NK-92 (cell line): ENCODE measurements around the gene PSMD4.
"Not testable (repeated sequence)": the region's sequence is repeated elsewhere in the genome, so short reads cannot be mapped to it uniquely, and the experiment has no call there.

Experiments
- DNase-seq: peaks from one replicate; lab custom pipeline; 2025; ENCODE audit not compliant: unreplicated experiment; lab: John Stamatoyannopoulos, UW

Gene PSMD4

DNA sequence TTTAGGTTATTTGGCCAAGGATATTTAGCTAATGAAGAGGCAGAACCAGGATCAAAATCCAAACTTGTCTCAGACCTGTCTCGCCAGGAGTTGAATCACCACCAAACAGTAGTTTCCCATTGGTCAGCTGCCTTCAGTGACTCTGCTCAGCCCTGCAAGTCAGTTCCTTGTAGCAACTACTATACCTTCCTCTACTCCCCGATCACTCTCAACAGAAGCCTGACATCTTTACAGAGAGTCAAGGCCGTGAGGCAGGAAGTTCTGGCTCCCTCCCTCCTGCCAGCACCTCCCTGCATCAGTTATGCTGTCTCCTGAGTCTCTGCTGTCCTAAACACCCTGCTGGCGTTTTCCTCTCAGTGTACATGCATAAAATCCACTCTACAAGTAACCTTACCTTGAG is 13.2 kb downstream of the PSMD4 start:
- DNase-seq: no peak

DNA sequence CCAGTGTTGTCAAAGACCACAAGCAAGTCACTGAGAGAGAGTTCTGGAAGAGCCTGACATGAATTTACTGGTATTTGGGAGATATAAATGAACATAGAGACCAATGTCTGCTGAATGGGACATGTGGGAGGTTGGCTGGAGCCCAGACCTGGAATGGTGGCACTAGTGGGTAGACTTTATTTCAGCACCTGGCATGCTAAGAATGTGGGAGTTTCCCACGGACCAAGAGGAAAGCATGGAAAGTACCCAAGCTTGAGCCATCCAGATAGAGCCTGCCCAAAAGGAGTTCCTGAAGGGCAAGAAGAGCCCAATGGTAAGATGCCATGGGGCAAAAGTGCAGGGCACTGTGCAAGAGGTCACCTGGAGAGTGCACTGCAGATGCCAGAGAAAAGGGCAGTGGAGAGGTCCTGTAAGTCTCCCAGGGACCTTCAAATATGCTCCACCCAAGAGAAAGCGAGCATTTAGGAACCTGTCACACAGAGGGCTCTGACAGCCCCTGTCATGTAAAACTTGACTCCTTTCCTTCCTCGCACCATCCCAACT is 19.5 kb downstream of the PSMD4 start:
- DNase-seq: no peak

DNA sequence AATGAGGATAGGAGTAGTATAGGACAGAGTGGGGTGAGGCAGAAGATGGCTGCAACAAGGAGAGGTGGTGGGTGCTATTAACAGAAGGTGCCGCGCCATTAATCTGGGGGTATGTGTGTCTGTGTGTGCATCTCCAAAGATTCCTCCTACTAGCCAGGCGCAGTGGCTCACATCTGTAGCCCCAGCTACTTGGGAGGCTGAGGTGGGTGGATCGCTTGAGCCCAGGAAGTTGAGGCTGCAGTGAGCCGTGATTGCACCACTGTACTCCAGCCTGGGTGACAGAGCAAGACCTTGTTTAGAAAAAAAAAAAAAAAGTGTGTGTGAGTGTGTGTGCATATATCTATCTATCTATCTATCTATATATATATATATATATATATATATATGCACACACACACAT is 20.8 kb downstream of the PSMD4 start:
- DNase-seq: not testable (repeated sequence)

DNA sequence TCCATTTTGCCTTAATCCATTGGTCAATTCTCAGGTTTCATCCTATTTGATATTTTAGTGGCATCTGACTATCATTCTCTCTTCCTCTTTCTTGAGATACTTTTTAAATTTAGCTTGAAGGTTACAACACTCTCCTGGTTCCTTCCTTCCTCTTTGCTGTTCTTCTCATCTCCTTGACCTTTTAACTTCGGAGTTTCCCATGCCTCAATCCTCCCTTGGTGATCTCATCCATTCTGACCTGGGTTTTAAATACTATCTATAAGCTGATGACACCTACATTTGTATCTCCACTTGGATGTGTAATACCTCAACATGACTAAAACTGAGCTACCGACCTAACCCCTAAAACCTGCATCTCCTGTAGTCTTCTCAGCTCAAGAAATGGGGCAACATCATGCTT is 22.7 kb downstream of the PSMD4 start:
- no peak for DNase-seq

DNA sequence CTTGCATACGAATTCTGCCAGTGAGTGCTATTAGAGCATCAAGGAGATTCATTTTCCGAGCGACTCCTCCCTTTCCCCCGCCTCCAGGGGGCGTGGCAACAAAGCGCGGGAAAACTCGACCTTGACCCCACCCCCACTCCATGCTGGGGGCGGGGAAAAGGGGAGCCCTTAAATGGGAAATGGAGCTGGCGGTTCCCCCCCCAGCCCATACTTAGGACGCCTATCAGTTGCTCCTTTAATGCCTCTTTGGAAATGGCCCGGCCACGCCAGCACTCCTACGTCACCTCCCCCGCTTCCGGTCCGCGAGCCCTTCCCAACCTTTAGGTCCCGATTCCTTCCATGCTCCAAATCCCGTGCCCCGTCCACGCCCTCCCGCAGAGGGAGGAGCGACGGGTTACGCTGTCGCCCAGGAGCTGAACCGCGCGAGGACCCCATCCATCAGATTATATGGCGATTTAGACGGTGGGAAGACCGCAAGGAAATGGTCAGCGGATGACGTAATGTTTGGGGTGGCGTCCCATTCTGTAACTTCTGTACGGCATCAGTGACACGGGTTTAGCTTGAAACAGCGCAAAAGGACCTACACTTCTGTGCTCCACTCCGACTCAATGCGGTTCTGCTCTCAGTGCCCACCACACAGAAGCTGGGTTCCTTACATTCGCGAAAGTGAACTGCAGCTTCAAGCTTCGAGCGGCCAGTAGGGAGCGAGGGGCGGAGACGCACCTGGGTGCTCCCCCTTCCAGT is 26.9 kb downstream of the PSMD4 start:
- DNase-seq: peak; percentile 46

DNA sequence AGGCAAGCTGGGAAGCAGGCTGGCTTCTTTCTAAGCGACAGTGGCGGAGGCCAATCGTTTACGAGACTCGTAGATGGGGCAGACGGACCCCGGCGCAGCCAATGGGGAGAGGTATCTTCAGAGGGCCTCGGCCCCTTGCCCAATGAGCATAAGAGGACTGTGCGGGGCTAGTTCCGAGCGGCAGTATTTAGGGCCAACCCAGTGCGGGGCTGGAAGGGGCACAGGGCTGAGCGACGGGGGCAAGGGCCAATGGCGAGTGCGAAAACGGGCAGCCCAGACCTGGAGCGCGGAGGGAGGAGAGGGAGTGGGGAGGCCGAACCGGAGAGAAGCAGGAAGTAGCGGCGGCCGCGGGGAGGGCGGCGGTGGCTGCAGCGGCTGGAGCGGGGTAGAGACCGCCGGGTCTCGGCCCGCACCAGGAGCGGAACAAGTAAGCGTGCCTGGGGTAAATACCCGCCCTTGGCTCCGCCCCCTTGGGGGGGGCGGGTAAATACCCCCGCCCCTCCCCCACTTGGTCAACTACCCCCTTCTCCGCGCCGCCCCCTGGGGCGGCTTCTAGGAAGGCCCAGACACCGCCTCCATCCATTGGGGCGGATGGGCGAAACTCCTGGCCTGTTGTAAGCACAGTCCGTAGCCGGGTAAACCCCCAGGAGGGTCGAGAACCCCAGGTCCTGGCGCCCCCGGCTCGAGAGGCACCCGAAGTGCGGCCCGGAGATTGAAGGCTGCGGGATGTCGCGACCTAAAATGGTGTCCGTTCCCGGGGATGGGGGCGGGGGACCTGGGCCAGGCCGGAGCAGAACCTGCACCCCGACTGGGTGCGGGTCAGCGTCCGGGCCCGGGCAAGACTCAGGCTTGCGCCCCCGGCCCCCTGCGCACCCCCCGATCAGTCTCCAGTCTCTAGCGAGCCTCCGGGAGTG is 27.7 kb downstream of the PSMD4 start, which contains the start of gene ZNF687:
Gene ZNF687 (plus strand): TSS at position 331 of the 914 bp plus-strand sequence. CDS start 3,993 bp downstream, outside the sequence.
- peak; percentile 96 for DNase-seq

DNA sequence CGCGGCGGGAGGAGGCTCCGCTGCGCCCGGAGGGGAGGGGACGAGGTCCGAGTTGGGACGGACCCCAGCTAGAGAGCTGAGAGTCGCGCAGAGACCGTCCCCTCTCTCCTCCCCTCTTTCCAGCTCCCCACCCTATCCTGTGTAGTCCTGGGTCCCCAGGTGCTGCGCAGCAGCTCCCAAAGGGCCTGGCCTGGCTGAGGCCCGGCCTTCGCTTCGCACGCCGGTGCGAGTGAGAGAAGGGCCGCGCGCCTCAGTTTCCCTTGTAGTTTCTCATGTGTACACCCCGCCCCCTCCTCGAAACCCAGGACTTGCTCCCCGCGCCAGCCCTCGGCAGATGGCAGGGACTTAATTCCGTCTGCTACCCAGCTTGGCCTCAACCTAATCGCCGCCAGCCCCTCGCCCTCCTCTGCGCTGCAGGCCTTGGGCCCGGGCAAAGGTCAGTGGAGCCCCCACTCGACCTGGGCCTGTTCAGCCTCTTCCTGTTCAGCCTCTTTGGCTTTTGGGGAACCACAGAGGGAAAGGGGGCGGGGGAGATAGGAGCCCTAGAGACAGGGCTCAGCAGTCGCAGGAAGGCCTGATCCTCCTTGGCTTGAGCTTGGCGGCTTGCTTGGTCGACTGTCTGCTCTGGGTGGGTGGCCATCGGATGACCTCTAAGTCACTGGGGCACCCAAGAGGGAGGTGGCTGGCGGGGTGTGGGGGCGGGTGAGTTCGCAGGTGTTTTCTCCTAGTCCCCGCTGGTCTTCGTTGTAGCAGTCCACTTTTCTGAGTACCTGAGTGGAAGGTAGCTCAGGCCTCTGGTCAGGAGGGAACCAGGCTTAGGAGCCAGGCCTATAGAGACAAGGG is 28.6 kb downstream of the PSMD4 start:
- DNase-seq: no peak

DNA sequence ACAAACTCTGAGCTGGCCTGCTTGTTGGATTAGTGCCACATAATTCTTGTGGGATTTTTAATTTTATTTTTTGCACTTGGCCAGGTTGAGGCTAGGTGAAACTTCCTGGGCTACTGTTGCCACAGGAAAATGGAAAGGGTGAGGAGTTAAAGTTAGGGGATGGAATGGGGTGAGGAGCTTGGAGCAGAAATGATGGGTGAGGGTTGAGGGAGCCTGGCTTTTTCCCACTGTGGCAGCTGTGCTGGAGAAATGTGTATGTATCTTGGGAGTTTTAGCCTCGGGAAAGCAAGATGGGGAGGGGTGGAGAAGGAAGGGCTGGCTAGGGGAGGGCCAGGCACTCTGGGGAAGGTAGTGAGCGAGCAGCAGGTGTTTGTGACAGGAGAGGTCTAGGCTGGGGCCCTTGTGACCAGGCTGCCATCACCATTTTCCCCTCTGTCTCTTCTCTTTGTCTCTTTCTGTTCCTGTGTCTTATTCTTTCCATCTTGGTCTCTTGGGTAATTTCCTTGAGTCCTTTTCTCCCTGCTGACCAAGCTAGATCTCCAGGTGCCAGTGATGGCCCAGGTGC is 29.6 kb downstream of the PSMD4 start:
- no peak for DNase-seq

DNA sequence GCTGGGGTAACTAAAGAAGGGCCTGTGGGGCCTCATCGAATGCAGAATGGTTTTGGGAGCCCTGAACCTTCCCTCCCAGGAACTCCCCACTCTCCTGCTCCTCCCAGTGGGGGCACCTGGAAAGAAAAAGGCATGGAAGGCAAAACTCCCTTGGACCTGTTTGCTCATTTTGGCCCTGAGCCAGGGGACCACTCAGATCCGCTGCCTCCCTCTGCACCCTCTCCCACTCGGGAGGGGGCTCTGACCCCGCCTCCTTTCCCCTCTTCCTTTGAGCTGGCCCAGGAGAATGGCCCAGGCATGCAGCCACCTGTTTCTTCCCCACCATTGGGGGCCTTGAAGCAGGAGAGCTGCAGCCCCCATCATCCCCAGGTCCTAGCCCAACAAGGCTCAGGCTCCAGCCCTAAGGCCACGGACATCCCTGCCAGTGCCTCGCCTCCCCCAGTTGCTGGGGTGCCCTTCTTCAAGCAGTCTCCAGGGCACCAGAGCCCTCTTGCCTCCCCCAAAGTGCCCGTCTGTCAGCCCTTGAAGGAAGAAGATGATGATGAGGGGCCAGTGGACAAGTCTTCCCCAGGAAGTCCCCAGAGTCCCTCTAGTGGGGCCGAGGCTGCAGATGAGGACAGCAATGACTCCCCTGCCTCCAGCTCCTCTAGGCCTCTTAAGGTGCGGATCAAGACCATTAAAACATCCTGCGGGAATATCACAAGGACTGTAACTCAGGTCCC is 32.2 kb downstream of the PSMD4 start:
- DNase-seq: no peak

DNA sequence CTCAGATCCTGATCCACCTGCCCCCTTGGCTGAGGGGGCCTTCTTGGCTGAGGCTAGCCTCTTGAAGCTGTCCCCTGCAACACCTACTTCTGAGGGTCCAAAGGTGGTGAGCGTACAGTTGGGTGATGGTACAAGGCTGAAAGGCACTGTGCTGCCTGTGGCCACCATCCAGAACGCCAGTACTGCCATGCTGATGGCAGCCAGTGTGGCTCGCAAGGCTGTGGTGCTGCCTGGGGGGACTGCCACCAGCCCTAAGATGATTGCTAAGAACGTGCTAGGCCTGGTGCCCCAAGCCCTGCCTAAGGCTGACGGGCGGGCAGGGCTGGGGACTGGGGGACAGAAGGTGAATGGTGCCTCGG is 32.8 kb downstream of the PSMD4 start:
- DNase-seq: no peak

DNA sequence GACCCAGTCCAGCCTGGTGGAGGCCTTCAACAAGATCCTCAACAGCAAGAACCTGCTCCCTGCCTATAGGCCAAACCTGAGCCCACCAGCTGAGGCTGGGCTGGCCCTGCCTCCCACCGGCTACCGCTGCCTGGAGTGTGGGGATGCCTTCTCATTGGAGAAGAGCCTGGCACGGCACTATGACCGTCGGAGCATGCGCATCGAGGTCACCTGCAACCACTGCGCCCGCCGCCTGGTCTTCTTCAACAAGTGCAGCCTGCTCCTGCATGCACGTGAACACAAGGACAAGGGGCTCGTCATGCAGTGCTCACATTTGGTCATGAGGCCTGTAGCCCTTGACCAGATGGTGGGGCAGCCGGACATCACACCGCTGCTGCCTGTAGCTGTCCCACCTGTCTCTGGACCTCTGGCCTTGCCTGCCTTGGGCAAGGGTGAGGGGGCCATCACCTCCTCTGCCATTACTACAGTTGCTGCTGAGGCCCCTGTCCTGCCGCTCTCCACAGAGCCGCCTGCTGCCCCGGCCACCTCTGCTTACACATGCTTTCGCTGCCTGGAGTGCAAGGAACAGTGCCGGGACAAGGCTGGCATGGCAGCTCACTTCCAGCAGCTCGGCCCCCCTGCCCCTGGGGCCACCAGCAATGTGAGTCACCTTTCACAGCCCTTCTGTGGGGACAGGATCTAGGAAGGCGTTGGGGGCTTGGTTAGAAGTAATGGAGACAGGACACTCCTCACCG is 33.4 kb downstream of the PSMD4 start:
- DNase-seq: no peak

DNA sequence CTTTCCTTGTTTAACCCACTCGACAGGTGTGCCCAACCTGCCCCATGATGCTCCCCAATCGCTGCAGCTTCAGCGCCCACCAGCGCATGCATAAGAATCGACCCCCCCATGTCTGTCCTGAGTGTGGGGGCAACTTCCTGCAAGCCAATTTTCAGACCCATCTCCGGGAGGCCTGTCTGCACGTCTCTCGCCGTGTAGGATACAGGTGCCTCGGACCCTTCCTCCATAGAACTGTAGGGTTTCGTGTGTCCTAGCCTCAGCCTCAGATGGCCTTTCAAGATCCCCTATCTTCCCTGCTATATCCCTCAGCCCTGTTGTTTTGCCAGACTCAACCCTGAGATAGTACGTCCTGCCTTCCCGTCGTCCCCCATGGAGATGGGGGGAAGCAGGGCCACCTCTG is 34.0 kb downstream of the PSMD4 start:
- DNase-seq: no peak

DNA sequence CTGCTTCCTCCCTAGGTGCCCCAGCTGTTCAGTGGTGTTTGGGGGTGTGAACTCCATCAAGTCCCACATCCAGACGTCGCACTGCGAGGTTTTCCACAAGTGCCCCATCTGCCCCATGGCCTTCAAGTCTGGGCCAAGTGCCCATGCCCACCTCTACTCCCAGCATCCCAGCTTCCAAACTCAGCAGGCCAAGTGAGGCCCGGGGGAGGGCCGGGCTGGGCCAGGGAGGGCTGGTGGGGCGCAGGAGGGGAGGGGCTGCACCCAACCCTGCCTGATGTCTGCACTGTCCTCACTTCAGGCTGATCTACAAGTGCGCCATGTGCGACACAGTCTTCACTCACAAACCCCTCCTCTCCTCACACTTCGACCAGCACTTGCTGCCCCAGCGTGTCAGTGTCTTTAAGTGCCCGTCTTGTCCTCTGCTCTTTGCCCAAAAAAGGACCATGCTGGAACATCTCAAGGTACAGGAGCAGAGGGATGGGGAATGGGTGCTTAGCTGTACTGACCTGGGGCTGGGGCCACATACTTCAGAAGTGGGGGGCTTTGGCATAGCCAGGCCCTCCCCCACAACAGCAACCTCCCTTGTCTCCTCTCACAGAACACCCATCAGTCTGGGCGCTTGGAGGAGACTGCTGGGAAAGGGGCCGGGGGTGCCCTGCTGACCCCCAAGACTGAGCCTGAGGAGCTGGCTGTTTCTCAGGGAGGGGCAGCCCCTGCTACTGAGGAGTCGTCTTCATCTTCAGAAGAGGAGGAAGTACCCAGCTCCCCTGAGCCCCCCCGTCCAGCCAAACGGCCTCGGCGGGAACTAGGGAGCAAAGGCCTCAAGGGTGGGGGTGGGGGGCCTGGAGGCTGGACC is 34.8 kb downstream of the PSMD4 start:
- no peak for DNase-seq

DNA sequence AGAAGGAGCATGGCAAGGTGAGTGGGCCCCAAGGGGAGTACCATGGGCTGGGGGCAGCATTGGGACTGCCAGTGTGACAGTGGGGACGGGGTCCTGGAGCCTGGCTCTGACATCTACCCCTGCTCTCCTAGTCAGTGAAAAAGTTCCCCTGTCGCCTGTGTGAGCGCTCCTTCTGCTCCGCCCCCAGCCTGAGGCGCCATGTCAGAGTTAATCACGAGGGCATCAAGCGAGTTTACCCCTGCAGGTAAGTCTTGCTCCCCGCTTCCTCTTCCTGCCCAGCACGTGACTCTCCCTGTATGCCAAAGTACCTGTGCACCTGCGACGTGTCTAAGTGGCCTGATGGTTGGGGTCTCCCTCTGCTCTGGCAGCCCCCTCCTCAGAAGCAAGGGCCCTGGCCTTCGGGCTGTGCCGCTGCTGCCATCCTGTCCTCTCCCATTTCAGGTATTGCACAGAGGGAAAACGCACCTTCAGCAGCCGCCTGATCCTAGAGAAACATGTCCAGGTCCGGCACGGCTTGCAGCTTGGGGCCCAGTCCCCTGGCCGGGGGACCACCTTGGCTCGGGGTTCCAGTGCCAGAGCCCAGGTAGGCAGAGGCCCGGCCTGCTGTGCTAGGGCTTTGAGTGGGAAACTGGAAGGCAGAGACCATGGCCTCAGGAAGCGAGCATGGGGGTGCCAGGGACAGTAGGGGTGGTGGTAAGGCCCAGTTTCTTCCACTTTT is 35.6 kb downstream of the PSMD4 start:
- no peak for DNase-seq

DNA sequence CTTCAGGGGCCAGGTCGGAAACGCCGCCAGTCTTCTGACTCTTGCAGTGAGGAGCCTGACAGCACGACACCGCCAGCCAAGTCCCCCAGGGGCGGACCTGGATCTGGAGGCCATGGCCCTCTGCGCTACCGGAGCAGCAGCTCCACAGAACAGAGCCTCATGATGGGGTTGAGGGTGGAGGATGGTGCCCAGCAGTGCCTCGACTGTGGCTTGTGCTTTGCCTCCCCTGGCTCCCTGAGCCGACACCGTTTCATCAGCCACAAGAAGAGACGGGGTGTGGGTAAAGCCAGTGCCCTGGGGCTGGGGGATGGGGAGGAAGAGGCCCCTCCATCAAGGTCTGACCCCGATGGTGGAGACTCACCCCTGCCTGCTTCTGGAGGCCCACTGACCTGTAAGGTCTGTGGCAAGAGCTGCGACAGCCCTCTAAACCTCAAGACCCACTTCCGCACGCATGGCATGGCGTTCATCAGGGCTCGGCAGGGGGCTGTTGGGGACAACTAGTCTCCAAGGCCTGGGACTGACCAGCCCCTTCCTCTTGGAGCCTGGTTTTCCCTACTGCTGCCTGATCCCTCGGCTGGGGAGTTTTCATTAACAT is 36.3 kb downstream of the PSMD4 start:
- DNase-seq: no peak

DNA sequence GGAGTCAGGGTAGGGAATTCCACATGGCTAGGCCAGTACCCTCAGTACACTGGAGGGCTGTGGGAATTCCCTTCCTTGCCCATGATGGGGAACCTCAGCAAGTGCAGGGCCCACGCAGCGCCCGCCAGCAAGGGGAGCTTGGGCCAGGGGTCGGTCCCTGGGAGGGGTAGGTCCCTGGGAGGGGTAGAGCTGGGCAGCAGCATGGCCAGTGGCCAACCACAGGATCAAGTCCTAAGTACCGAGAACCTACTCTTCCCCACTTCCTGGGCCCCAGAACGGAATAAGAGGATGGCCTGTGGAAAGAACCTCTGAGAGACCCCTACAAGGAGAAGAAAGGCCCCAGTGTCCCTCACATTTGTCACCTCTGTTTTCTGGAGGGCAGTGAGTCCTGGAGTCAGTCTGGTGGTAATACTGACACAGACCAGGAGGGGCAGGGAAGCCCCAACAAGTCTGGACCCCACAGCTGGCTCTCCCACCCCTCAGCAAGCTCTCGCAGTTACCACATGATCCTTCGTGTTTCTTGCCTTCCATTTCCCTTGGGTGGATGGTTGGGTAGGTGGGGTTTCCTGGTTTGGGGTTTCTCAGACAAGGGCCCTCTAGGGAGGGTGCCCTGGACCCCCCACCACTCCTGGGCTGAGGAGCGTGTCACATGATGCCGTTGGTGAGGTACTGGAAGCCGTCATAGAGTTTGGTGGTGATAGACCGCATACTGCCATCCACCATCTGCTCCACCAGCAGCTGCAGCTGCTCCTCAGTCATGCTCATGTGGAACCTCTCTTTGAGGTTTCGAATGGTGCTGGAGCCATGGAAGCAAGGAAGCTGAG is 37.9 kb downstream of the PSMD4 start:
- no peak for DNase-seq

DNA sequence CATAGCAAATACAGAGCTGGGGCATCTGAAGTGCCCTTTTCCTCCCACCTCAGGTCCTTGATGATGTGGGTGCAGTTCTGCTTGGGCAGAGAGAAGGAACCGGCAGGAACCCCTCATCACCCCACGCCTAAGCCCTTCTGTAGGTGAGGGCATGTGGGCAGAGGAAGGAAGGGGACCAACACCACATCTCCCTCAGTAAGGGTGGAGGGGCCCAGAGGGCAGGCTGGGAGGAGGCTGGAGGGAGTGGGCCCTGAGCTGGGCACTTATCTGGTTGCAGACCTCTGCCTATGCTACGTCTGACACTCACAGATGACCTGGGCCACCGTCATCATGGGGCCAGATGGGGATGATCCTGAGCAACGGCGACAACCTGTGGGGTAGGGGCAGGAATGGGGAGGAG is 38.6 kb downstream of the PSMD4 start:
- no peak for DNase-seq
